ENCODE data around the gene C1QTNF4. TPM values are rescaled to one million over a fixed set of nuclear protein-coding genes. Genes with fewer than 3 reads are reported as not detected.
"Not testable (repeated sequence)": the region's sequence is repeated elsewhere in the genome, so short reads cannot be mapped to it uniquely, and the experiment has no call there.

The C1QTNF4 gene
- total RNA-seq, 2 experiments from 2014 or later = 3.6 TPM; not detected in 1

GRCh38 chr11:47641600-47642098, 47.4 kb upstream of the C1QTNF4 start:
- H4K20me1 ChIP-seq (ENCODE audit: insufficient read depth, low read length) = no peaks in the 10 kb centered on the region
- peak overlapping the region; percentile 45 for H2AFZ ChIP-seq (ENCODE audit: low read length)
- ChIA-PET CTCF (ENCODE audit: unreplicated experiment) (interaction anchor here (0.6 kb wide), 1 partner anchor 190 kb away, joined by 3 read pairs; no protein-coding TSS in a partner anchor), POLR2A (interaction anchor here (0.6 to 0.7 kb wide), 2 partner anchors 16 to 417 kb away, joined by 3 to 4 read pairs; no protein-coding TSS in a partner anchor)
- TSS peak; percentile 87 for BruUV-seq (replicated peaks)
- H3K4me1 ChIP-seq (ENCODE audit: insufficient read depth, low read length, poor library complexity, severe bottlenecking) = peaks cover 21% of the 10 kb centered on the region
- H3K9me3 ChIP-seq (ENCODE audit: low read length) = no peaks in the 10 kb centered on the region
- intact Hi-C loops (cut with micrococcal nuclease; ENCODE audit: unreplicated experiment) = loop anchor here (1.0 to 10.0 kb wide), 5 partner anchors 63 to 473 kb away; partner anchors contain the start of genes AGBL2, FNBP4, KBTBD4 and NDUFS3
- H3K79me2 ChIP-seq (ENCODE audit: insufficient read depth, low read depth, low read length) = peaks cover 34% of the 10 kb centered on the region
- TF ChIP-seq EZH2phosphoT487 (IDR thresholded peaks at IDR 0.05; ENCODE audit: borderline replicate concordance, low read depth, low read length) = no peak
- TF ChIP-seq CTCF (conservative IDR thresholded peaks at IDR 0.05; ENCODE audit: low read length) = no peak
- peak overlapping the region; percentile 93 for H3K4me2 ChIP-seq (ENCODE audit: low read length)
- H3K36me3 ChIP-seq (ENCODE audit: insufficient read depth, low read length) = peaks cover 36% of the 10 kb centered on the region
- H3K9me2 ChIP-seq (ENCODE audit: insufficient read depth, low read length) = no peaks in the 10 kb centered on the region
- DNase-seq (ENCODE audit: low spot score) = peak; percentile 7
- H3K4me3 ChIP-seq (ENCODE audit: low read depth, low read length, poor library complexity, severe bottlenecking) = peak overlapping the region; percentile 89
- peak overlapping the region; percentile 75 for H3K27ac ChIP-seq (ENCODE audit: low read depth, low read length, poor library complexity, severe bottlenecking)

- H3K27ac ChIP-seq (ENCODE audit: low read depth, low read length, poor library complexity, severe bottlenecking); H2AFZ ChIP-seq (ENCODE audit: low read length); H3K9me2 ChIP-seq (ENCODE audit: insufficient read depth, low read length); CTCF ChIA-PET (ENCODE audit: unreplicated experiment); H4K20me1 ChIP-seq (ENCODE audit: insufficient read depth, low read length); BruUV-seq (replicated peaks); POLR2A ChIA-PET; H3K9me3 ChIP-seq (ENCODE audit: low read length); DNase-seq (ENCODE audit: low spot score): not testable (repeated sequence)
- Histone ChIP-seq H3K4me3 (ENCODE audit: low read depth, low read length, poor library complexity, severe bottlenecking) (peak overlapping the region; percentile 89), H3K36me3 (ENCODE audit: insufficient read depth, low read length) (peaks cover 48% of the 10 kb centered on the region), H3K4me2 (ENCODE audit: low read length) (peak overlapping the region; percentile 93; the same call in 1 of the 2 replicates), H3K4me1 (ENCODE audit: insufficient read depth, low read length, poor library complexity, severe bottlenecking) (peaks cover 21% of the 10 kb centered on the region), H3K79me2 (ENCODE audit: insufficient read depth, low read depth, low read length) (peaks cover 34% of the 10 kb centered on the region)
- intact Hi-C loops (cut with micrococcal nuclease; ENCODE audit: unreplicated experiment) = loop anchor here (10.0 kb wide), 1 partner anchor 474 kb away; no protein-coding TSS in a partner anchor
Measured at GRCh38 chr11:47640506-47640905, 46.3 kb upstream of the C1QTNF4 start.

GRCh38 chr11:47636331-47636730, 42.1 kb upstream of the C1QTNF4 start:
- H3K4me1 ChIP-seq (ENCODE audit: insufficient read depth, low read length, poor library complexity, severe bottlenecking); H3K27ac ChIP-seq (ENCODE audit: low read depth, low read length, poor library complexity, severe bottlenecking); H4K20me1 ChIP-seq (ENCODE audit: insufficient read depth, low read length); intact Hi-C loops (cut with micrococcal nuclease; ENCODE audit: unreplicated experiment); H3K9me2 ChIP-seq (ENCODE audit: insufficient read depth, low read length); CTCF ChIA-PET (ENCODE audit: unreplicated experiment); H3K4me3 ChIP-seq (ENCODE audit: low read depth, low read length, poor library complexity, severe bottlenecking); BruUV-seq (replicated peaks); H3K4me2 ChIP-seq (ENCODE audit: low read length); DNase-seq (ENCODE audit: low spot score); H2AFZ ChIP-seq (ENCODE audit: low read length); H3K9me3 ChIP-seq (ENCODE audit: low read length): not testable (repeated sequence)
- H3K79me2 ChIP-seq (ENCODE audit: insufficient read depth, low read depth, low read length) = peaks cover 27% of the 10 kb centered on the region
- peaks cover 85% of the 10 kb centered on the region for H3K36me3 ChIP-seq (ENCODE audit: insufficient read depth, low read length)
- POLR2A ChIA-PET = interaction anchor here (0.6 kb wide), 2 partner anchors 9 to 140 kb away, joined by 4 read pairs; no protein-coding TSS in a partner anchor

Measured in OCI-LY7 (cell line).